GM18499 (cell line): ENCODE measurements around the gene SP4.

Experiments used
- ATAC-seq: cut with Tn5 transposase; IDR thresholded peaks from one replicate; pipeline ENCODE4 v1.9.1; 2021; ENCODE audit warnings: moderate number of reproducible peaks; ENCODE audit not compliant: insufficient read depth, unreplicated experiment

SP4 gene

DNA sequence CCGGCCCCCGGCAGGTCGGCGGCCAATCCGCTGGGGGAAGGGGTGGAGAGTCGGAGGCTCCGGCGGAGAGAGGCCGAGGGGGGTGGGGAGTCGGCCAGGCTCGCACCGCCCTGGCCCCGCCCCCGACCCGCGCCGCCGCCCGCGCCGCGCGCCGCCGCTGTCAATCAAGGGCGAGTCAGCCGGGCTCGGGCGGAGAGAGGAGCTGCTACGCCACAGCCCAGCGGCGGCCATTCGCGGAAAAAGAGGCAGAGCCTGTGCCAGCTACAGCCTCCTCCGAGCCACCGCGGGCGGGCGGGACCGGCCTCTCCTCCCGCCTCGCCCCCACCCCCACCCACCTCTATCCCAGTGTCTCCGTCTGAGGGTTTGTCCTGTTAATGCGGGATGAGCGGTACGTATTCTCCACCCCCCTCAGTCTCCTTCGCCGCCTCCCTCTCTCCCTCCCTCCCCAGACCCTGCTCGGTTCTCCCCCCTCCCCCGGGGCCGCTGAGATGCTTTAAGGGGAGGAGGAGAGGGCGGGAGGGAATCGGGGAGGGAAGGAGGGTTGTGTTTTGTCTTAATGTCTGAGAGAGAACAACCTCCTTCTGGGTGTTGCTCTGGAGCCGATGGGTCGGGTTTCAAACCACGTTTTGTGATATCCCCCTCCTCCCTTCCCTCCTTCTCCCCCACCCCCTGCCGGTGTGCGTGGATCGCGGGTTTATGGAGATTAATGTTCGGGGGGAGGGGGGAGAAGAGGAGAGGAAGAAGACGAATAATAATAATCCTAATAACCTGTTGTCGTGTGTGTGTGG lies at the start of gene SP4:
SP4 (plus strand) TSS at position 213 of the 788 bp plus-strand sequence; CDS start at position 382, 169 bp downstream.
- ATAC-seq: peak; percentile 53

DNA sequence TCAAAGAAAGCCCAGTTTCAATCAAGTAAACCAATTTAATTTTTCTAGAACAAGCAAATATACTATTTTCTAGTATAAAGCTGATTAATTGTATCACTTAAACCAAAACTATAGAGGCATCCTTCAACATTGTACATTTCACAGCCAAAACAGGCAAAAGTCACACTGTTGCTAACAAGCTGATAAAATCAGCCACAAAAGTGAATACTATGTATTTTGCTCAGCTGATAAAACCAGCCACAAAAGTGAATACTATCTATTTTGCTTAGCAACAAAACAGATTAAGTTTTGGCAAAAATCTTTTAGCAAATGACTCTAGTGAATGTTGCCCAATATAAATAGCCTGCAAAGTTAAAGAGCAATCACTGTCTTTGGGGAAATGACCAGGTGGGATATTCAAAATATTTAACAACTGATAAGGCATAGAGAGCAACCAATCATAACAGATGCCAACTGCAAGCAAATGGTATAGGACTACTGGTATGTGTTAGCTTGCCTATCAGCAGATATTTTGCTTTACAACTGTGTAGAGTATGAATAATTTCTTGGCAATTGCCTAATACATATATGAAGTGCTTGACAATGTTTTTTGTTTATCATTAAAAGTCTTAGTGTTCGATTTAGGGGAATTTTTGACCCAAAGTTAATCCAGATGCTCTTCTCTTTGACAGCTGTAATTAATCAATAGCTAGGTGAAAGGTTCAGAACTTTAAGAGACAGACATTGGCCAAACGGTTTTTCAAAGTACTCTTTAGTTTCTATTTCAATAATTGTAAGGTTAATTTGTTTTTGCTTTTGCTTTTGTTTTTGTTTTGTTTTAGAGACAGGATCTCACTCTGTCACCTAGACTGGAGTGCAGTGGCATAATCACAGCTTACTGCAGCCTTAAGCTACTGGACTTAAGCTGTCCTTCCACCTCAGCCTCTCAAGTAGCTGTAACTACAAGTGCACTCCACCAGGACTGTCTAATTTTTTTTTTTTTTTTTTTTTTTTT lies 44.4 kb upstream of the SP4 start:
- ATAC-seq: peak; percentile 58

DNA sequence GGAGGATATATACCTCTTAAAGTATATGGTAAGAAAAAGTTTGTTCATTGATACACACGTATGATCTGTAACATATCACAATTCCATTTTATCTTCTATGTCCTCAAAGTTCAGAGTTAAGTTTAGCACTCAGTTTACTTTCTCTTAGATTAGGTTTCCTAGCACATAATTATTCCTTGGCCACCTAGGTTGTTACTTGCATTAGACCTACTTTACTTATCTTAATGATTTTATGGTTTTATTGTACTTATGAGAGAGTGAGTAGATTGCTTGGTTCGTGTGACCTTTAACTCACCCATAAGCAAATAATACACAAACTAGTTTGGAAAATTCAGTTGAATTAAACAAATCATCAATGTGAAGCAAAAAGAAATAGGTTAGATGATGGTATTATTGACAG lies 33.9 kb upstream of the SP4 start:
- ATAC-seq: no peak

DNA sequence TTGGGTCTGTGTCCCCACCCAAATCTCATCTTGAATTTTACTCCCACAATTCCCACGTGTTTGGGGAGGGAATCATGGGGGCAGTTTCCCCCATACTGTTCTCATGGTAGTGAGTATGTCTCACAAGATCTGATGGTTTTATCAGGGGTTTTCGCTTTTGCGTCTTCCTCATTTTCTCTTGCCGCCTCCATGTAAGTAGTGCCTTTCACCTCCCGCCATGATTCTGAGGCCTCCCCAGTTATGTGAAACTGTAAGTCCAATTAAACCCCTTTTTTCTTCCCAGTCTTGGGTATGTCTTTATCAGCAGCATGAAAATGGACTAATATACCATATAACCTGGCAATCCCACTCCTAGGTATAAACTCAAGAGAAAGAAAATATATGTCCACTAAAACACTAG lies 25.9 kb upstream of the SP4 start:
- no peak for ATAC-seq

DNA sequence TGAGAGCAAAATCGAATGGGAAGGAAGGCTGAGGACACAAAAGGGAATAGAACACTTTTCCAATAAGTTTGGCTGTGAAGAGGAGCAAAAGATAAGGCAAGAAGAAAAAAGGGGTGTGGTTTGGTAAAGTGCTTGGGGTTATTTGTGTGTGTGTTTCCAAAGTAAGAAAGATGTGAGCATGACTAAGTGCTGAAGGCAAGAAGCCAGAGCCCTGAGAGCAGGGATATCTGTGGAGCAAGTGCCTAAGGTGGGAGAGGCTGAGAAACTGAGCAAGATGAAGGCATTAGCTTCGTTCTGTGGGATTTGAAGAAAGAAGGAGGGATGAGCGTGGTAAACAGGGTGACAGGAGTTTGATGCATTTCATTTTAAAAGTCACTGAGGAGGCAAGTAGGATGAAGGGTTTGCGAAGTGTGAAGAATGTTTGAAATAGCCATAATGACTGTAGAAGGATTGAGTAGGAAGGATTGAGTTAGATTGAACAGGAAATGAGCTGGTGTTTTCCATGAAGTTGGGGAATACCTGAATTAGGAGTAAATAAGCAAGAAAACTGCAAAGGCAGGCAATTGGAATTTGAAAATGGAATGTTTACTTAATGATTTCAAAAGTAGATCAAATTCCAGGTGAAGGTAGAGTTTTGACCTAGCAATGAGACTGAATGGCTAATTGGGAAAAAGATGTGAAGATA lies 19.9 kb upstream of the SP4 start:
- no peak for ATAC-seq

DNA sequence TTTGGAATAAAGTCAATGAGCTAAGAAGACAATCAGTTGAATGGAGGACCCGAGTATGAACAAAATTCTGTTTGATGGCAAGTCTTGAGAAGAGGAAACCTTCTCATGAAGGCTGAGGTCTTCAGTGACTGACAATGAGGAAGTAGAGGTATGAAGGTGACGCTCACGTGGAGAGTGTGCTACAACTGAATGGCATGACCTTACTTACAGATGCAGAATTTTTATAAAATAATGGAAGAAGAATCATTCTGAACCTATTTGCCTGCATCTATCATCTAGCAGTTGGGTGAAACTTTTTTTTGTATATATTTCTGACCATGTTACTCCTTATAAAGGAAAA lies 19.4 kb upstream of the SP4 start:
- ATAC-seq: no peak

DNA sequence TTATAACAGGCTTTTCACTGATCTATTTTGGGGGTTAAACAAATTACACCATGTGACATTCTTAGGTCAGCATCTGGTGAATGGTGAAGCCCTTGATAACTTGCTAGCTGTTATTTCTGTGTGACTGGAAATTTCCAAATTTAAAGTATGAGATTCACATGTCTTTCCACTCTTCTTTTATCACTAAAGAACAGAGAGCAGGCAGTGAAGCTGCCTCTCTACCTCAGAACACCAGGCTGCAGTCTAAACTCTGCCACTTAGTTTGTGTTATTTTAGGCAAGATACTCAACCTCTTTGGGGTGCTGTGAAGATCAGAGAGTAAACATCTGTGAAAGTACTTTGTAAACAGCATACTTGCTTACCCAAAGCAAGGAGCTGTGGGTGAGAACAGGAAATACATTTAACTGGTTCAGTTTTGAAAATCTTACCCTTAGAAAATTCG lies 15.5 kb upstream of the SP4 start:
- ATAC-seq: peak; percentile 63

DNA sequence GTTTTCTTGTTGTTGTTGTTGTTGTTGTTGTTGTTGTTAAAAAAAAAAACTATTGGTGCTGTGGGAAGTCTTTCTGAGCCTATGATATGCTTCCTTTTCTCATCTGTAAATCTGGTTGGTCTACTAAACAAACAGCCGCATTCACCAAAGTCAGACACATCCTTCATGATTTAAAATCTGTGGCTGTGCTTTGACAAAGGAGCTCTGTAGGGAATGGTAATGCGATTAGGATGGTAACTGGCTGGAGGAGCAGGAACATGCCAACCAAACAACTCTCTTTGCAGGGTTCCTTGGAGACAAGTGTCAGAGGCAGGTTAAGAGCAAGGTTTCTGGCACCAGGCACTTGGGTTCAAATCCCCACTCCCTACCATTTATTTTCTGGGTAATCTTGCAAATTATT lies 14.9 kb upstream of the SP4 start:
- ATAC-seq: no peak

DNA sequence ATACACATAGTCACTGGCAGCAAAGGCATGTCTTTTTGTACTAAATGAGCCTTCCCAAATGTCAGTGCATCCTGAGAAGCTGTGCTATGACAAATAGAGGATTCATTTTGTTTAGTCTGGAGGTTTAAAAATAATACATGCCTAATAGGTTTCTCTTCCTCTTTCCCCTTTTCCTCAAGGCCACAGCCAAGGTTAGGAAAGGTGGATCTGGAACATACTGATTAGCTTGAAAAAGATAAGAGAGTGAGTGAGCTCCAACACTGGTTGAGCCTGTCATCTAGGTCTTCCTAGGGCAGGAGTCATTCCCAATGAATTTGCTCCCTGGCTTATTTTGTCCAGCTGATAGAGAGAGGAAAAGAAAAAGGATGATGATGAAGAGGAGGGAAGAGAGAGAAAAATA lies 14.4 kb upstream of the SP4 start:
- ATAC-seq: no peak

DNA sequence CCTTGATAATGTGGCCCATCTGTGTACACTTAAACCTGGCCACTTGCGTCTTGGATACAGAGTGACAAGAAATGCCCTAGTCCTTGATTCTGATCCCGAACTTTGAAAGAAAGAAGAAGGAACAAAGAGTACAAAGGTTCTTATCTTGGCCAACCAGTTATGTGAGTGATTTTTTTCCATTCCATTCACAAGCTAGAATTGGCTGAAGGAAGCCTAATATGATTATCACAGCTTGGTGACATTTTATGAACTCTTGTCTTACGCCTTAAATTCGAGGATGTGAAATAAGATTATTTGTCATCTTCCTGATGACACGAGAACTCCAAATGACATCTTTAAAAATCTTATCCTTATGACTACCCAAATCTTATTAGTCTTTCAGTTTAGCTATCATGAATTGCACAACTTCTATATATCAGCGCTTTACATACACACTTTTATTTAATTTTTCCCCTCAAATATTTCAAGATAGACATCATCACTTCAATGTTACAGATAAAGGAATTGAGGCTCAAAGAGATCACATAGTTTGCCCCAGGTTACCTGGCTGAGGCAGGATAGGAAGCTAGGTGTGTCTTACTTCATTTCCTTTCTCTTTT lies 13.0 kb upstream of the SP4 start:
- ATAC-seq: no peak

DNA sequence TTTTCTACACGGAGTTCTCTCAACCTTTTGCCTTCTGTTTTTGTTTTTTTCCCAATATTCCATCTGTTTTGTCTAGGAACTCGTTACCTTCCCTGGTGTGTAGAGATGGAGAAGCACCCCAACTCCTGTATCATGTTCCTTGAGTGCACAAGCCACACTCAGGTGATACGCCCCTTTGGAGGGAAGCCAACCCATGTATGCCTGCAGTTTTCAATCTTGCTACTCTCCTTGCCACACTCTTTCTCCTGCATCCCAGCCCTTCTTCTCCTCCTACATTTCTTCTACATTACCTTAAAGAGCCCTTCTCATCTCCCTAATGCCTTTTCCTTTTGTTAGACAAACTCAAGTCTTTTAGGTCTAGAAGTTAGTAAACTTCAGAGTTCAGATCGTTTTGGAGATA lies 10.2 kb upstream of the SP4 start:
- ATAC-seq: no peak

DNA sequence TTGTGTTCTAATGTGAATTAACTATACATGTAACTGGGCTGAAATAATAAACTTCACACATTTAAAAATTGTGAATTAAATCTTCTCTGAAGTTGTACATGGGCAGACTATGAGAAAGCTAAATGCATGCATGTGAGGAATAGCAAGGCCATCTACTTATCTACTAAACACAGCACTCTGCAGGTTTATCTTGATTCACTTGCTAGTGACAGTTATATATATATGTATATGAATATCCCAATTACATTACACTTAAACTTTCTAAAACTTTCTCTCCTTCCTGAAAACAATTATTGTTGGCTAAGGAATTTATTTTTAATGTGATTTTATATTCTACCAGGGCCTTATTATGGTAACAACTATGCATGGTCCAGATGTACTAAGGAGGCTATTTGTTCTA lies 5.1 kb upstream of the SP4 start:
- ATAC-seq: no peak

DNA sequence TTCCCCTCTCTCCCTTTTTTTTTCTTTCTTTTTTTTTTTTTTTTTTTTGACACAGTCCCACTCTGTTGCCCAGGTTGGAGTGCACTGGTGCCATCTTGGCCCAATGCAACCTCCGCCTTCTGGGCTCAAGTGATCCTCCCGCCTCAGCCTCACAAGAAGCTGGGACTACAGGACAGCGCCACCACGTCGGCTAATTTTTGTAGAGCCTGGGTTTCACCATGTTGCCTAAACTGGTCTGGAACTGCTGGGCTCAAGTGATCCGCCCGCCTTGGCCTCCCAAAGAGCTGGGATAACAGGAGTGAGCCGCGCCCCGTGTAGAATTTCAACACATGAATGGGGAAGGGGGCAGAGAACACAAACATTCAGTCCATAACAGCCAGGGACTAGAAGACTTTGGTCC lies 2.6 kb upstream of the SP4 start:
- ATAC-seq: no peak

DNA sequence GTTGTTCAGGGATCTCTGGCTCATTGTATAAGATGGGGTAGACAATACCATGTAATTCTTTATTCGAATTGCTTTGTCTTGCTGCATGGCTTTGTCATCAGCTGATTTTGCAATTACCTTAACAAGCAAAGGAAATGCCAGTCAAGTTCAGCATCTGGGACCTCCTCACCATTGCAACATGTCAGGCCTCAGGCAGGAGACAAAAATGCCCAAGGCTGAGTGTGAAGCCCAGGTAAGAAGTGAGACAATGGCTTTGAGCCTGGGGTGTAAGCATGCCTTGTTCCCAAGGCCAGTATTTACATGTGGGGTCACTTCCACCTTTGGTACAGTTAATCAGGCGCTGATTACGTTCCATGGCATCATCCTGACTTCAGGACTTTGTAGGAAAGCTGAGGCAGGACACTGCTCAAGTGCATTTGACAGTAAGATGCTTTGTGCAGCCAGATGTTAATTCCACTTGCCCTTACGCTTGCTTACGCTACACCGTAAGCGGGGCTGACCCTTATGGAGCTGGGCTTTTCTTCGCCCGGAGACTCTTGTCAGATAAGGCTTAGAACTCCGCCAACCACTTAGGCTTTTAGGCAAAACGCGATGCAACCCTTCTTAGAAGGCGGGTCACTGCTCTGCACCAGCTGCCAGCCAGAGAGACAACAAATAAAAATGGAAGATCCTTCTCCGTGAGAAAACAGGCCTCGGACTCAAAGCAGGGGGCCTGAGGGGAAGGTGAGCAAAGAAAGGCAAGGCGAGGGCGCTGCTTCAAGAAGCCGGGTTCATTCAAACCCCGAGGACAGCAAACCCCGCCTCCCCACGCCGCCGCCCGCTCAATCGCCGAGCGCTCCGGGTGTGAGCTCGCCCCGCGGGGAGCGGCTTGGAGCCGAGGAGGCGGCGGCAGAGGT lies 1.3 kb upstream of the SP4 start:
- ATAC-seq: no peak

DNA sequence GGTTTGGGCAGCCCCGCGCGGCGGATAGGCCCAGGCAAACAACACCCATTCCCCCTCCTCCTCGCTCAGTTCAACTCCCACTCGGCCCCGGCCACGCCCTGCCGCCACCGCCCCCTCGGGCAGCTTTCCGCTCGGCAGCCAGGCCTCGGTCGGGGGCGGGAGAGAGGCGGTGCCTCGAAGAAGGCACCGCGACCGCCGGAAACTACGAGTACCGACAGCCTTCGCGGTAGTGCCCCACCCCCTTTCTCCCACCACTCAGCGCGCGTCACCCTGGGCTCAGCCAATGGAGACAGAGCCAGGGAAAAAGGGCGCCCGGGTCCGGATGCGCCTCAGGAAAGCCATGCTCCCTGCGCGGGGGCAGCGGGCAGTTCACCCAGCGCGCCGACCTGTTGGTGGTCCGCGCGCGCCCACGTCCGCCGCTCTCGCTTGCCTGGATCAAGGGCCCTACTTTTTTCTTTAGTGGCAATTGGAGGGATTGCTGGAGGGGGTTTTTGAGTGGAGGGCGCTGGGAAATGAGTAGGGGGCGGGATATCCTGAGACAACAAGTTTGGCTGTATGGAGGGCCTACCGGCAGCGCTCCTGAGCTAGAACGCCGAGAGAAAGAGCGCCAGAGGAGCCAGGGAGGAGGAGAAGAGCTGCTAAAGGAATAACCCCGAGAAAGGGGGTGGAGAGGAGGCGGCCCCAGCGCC lies 557 bp upstream of the SP4 start:
- peak; percentile 86 for ATAC-seq

DNA sequence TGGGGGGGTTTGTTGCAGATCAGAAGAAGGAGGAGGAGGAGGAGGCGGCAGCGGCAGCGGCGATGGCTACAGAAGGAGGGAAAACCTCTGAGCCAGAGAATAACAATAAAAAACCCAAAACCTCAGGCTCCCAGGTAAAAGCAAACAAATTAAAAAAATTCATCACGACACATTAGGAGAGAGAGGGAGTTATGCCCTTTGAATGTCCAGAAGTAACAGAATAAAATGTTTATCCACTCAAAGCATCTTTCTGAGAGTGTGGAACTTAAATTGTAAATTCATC lies 717 bp downstream of the SP4 start:
- no peak for ATAC-seq

DNA sequence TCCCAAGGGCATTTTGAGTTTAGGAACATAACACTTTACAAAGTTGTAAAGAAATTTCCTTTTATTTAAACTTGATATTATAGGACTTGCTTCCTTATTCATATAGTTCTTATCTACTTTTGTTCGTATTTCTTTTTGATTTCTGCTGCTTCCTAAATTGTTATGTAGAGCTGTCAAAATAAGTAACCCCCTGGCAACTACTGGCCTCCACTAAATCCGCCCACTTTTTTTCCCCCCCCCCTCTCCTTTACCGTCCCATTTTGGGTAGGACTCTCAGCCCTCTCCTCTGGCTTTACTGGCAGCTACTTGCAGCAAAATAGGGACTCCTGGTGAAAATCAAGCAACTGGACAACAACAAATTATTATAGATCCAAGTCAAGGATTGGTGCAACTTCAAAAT lies 1.1 kb downstream of the SP4 start:
- no peak for ATAC-seq

DNA sequence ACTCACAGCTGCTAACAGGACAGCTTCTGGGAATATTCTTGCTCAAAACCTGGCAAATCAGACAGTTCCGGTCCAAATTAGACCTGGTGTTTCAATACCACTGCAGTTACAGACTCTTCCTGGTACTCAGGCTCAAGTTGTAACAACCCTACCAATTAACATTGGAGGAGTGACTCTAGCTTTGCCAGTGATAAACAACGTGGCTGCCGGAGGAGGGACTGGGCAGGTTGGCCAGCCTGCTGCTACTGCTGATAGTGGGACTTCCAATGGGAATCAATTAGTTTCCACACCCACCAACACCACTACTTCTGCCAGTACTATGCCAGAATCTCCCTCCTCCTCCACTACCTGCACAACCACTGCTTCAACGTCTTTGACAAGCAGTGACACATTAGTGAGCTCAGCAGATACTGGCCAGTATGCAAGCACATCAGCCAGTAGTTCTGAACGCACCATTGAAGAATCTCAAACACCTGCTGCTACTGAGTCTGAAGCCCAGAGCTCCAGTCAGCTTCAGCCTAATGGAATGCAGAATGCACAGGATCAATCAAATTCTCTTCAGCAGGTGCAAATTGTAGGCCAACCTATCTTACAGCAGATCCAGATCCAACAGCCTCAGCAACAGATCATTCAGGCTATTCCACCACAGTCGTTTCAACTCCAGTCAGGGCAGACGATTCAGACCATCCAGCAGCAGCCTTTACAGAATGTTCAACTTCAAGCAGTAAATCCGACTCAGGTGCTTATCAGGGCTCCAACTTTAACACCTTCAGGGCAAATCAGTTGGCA lies 2.1 kb downstream of the SP4 start:
- ATAC-seq: no peak
